ENCODE measurements around the gene SLC35E2B.

DNA sequence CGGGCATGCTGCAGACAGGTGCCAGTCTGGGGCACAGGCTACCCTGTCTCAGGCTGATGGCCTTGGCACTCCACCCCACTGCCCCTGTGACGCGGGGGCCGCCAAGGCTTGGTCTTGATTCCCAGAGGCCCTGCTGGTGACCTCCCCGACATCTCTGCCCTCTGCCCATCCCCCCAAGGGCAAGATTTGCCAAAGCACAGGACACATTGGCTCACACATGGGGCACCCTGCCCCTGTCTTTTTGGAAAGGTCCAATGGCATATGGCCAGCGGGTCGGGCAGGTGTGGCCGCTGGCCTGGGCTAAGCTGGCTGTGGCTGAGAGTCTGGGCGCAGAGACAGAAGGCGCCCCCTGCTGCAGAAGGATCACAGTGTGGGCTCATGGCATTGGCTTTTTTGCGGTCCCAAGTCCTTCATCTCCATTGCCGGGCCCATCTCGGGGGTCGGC, 72.7 kb downstream of the SLC35E2B start:
- no peak for TF ChIP-seq EZH2 (IDR thresholded peaks at IDR 0.05; ENCODE audit: insufficient read depth, low read length)
- TF ChIP-seq, protein P1, sequence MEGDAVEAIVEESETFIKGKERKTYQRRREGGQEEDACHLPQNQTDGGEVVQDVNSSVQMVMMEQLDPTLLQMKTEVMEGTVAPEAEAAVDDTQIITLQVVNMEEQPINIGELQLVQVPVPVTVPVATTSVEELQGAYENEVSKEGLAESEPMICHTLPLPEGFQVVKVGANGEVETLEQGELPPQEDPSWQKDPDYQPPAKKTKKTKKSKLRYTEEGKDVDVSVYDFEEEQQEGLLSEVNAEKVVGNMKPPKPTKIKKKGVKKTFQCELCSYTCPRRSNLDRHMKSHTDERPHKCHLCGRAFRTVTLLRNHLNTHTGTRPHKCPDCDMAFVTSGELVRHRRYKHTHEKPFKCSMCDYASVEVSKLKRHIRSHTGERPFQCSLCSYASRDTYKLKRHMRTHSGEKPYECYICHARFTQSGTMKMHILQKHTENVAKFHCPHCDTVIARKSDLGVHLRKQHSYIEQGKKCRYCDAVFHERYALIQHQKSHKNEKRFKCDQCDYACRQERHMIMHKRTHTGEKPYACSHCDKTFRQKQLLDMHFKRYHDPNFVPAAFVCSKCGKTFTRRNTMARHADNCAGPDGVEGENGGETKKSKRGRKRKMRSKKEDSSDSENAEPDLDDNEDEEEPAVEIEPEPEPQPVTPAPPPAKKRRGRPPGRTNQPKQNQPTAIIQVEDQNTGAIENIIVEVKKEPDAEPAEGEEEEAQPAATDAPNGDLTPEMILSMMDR (IDR thresholded peaks at IDR 0.05; ENCODE audit: insufficient read depth, low read depth, low read length), result no peak
